GM21825 (cell line): ENCODE data around the gene POLR2A.
"Not testable (repeated sequence)": the region's sequence is repeated elsewhere in the genome, so short reads cannot be mapped to it uniquely, and the experiment has no call there.

ENCODE experiments used
- ATAC-seq: cut with Tn5 transposase; IDR thresholded peaks from one replicate; pipeline ENCODE4 v1.9.1; 2021; ENCODE audit warnings: mild to moderate bottlenecking, moderate library complexity; ENCODE audit not compliant: unreplicated experiment

Gene POLR2A

GRCh38 chr17:7477392-7478275 lies 6.5 kb upstream of the POLR2A start:
- ATAC-seq = no peak

GRCh38 chr17:7478276-7479212 lies 5.6 kb upstream of the POLR2A start:
- no peak for ATAC-seq

- ATAC-seq = no peak
Observed at GRCh38 chr17:7479213-7480088, 4.7 kb upstream of the POLR2A start, which contains the start of gene ZBTB4. Gene ZBTB4 (minus strand): TSS chr17:7479631. CDS start chr17:7466801, 12,830 bp downstream.

- ATAC-seq = no peak
Observed at GRCh38 chr17:7480089-7480384, 4.1 kb upstream of the POLR2A start.

- ATAC-seq = not testable (repeated sequence)
Observed at GRCh38 chr17:7481275-7481674, 2.9 kb upstream of the POLR2A start, which contains the start of gene SLC35G6. Gene SLC35G6 (plus strand): TSS chr17:7481446. CDS start chr17:7481517, 71 bp downstream.

- not testable (repeated sequence) for ATAC-seq
Observed at GRCh38 chr17:7481842-7482741, 2.1 kb upstream of the POLR2A start.

- ATAC-seq = not testable (repeated sequence)
Observed at GRCh38 chr17:7482742-7483088, 1.5 kb upstream of the POLR2A start.

GRCh38 chr17:7483255-7484066 lies 705 bp upstream of the POLR2A start:
- peak; percentile 29 for ATAC-seq

- no peak for ATAC-seq
Observed at GRCh38 chr17:7484919-7485377, 782 bp downstream of the POLR2A start.

- no peak for ATAC-seq
Observed at GRCh38 chr17:7486181-7486580, 2.0 kb downstream of the POLR2A start.

- no peak for ATAC-seq
Observed at GRCh38 chr17:7490144-7490543, 6.0 kb downstream of the POLR2A start.

GRCh38 chr17:7491583-7491982 lies 7.4 kb downstream of the POLR2A start:
- no peak for ATAC-seq

- ATAC-seq = no peak
Observed at GRCh38 chr17:7493941-7494340, 9.8 kb downstream of the POLR2A start.

- ATAC-seq = no peak
Observed at GRCh38 chr17:7495906-7496434, 11.8 kb downstream of the POLR2A start.

- ATAC-seq = no peak
Observed at GRCh38 chr17:7496470-7497183, 12.5 kb downstream of the POLR2A start.

GRCh38 chr17:7497228-7497627 lies 13.1 kb downstream of the POLR2A start:
- no peak for ATAC-seq

- ATAC-seq = no peak
Observed at GRCh38 chr17:7497636-7498035, 13.5 kb downstream of the POLR2A start.

GRCh38 chr17:7499161-7499560 lies 15.0 kb downstream of the POLR2A start:
- no peak for ATAC-seq
